Embryonic facial prominence (tissue), 1 donor: ENCODE data around the gene TAP2.

ENCODE experiments used
- DNase-seq: peaks from one replicate; pipeline ENCODE4 v3.0.0-alpha.2; 2016; ENCODE audit errors: extremely low spot score

The TAP2 gene

DNA sequence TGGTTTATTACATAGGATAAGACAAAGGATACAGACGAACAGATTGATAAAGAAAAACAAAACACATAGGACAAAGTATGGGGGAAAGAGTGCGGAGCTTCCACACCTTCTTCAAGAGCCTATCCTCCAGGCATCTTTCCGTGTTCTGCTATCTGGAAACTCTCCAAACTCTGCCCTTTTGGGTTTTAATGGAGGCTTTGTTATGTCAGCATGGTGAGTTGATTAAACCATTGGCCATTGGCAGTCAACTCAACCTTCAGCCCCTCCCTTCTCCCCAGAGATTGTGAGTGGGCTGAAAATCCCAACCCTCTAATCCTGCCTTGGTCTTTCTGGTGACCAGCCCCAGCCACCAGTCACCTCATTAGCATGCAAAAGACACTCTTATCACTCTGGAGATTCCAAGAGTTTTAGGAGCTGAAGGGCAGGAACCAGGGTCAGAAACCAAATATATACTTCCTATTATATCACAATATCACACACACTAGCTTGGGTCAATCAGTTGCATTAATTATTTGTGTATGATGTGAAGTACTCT is 45.6 kb downstream of the TAP2 start:
- DNase-seq, result no peak

DNA sequence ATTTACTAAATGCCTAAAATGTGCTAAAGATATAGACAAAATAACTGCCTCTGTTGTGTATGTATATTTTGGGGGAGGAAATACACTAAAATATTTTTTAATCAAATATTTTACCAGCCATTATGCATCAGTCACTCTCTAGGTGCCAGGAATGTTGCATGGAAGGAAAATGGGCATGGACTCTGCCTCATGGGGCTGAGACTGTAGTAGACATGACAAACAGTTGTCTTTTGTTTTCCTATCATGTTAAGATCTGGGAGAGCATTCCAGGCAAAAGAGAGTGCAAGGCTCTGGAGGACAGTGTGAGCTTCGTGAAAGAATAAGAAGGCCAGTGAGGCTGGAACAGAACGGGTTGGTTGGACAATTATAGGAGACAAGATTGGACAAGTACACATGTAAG is 48.2 kb downstream of the TAP2 start:
- DNase-seq, result no peak
